SK-N-SH (cell line): ENCODE results near the gene TRIM46. TPM values are rescaled to one million over a fixed set of nuclear protein-coding genes. Genes with fewer than 3 reads are reported as not detected.

Experiments used
- CTCF ChIA-PET: fragments of 300-600, 350-600 bp; formaldehyde crosslinking; extraction: SDS; loops from one replicate; lab custom pipeline; 2021; lab: Yijun Ruan, JAX
- POLR2A ChIA-PET: fragments of 350-600 bp; sonication (Branson Sonifier 250); formaldehyde crosslinking; extraction: SDS; loops from one replicate; lab custom pipeline; 2020; ENCODE audit warnings: antibody characterized with exemption, inconsistent platforms; lab: Yijun Ruan, JAX
- DNase-seq: peaks from one replicate; pipeline ENCODE4 v3.0.0; 2012
- H2AFZ ChIP-seq: fragments of 200-600 bp; sonication (generic); 2 replicates; pipeline ENCODE4 v1.8.1; 2016; ENCODE audit warnings: antibody characterized with exemption, mild to moderate bottlenecking, low read depth
- H3F3A ChIP-seq: fragments of 200-600 bp; sonication (generic); replicated peaks from 2 replicates; pipeline ENCODE3; 2016; ENCODE audit warnings: antibody characterized with exemption, mild to moderate bottlenecking; ENCODE audit not compliant: insufficient read depth
- H3K27ac ChIP-seq, 2 experiments: fragments of 200-500 bp in 1 of 2; fragments of 200-600 bp in 1 of 2; sonication (Bioruptor generic) in 1 of 2; sonication (generic), shearing (Covaris generic) in 1 of 2; 2 replicates each; pipeline versions ENCODE4 v1.5.1 to v1.6.1; 2014 to 2016; ENCODE audit warnings: low read depth in 2 of 2, inconsistent platforms in 1 of 2, low read length in 1 of 2, mild to moderate bottlenecking in 1 of 2, mixed read lengths in 1 of 2
- H3K27me3 ChIP-seq: fragments of 200-600 bp; sonication (generic), shearing (Covaris generic); 2 replicates; pipeline ENCODE4 v1.6.1; 2016; ENCODE audit warnings: mixed run types; ENCODE audit not compliant: insufficient read depth
- H3K36me3 ChIP-seq, 2 experiments: fragments of 200-500 bp in 1 of 2; fragments of 200-600 bp in 1 of 2; sonication (Bioruptor generic) in 1 of 2; sonication (generic) in 1 of 2; replicated peaks in 1 of 2; 2 replicates each; pipeline versions ENCODE3 to v1.5.1; 2014 to 2016; ENCODE audit warnings: low read length in 1 of 2, mild to moderate bottlenecking in 1 of 2; ENCODE audit not compliant: insufficient read depth in 2 of 2, control insufficient read depth in 1 of 2
- H3K4me1 ChIP-seq, 2 experiments: fragments of 200-500 bp in 1 of 2; fragments of 200-600 bp in 1 of 2; sonication (Bioruptor generic) in 1 of 2; sonication (generic), shearing (Covaris generic) in 1 of 2; 2 replicates each; pipeline versions ENCODE4 v1.5.1 to v1.6.1; 2014 to 2016; ENCODE audit warnings: low read depth in 1 of 2, low read length in 1 of 2, mixed run types in 1 of 2; ENCODE audit not compliant: insufficient read depth in 2 of 2, control insufficient read depth in 1 of 2
- H3K4me2 ChIP-seq: fragments of 200-600 bp; sonication (generic), shearing (Covaris generic); 2 replicates; pipeline ENCODE4 v1.6.1; 2017; ENCODE audit warnings: mixed run types
- H3K4me3 ChIP-seq, 2 experiments: fragments of 200-500 bp in 1 of 2; fragments of 200-600 bp in 1 of 2; sonication (Bioruptor generic) in 1 of 2; sonication (generic), shearing (Covaris generic) in 1 of 2; 2 replicates each; pipeline versions ENCODE4 v1.5.1 to v1.8.1; 2014 to 2016; ENCODE audit warnings: low read depth in 2 of 2, inconsistent platforms in 1 of 2, low read length in 1 of 2, mild to moderate bottlenecking in 1 of 2, mixed read lengths in 1 of 2, moderate library complexity in 1 of 2
- H3K79me2 ChIP-seq: fragments of 200-600 bp; sonication (generic); 2 replicates; pipeline ENCODE4 v1.8.1; 2017; ENCODE audit warnings: mild to moderate bottlenecking; ENCODE audit not compliant: insufficient read depth
- H3K9ac ChIP-seq: fragments of 200-600 bp; sonication (generic); 2 replicates; pipeline ENCODE4 v1.6.1; 2017; ENCODE audit warnings: mixed run types
- H3K9me2 ChIP-seq: fragments of 200-600 bp; sonication (generic); 2 replicates; pipeline ENCODE4 v1.6.1; 2017; ENCODE audit warnings: mixed run types
- H3K9me3 ChIP-seq: fragments of 200-600 bp; sonication (generic); 2 replicates; pipeline ENCODE4 v1.6.1; 2017; ENCODE audit warnings: mixed run types, mild to moderate bottlenecking, moderate library complexity
- H4K20me1 ChIP-seq: fragments of 200-600 bp; sonication (generic); 2 replicates; pipeline ENCODE4 v1.6.1; 2017; ENCODE audit warnings: mild to moderate bottlenecking, mixed run types; ENCODE audit not compliant: insufficient read depth
- CHD2 ChIP-seq: fragments of 150-350 bp; IDR thresholded peaks from 2 replicates; pipeline ENCODE4 v1.6.1; 2018; ENCODE audit warnings: low read length; ENCODE audit not compliant: partially characterized antibody
- EP300 ChIP-seq, 2 experiments: IDR thresholded peaks; 2 replicates each; pipeline versions ENCODE4 v1.4.0 to v1.6.1; 2012; ENCODE audit warnings: borderline replicate concordance in 1 of 2, low read depth in 1 of 2, low read length in 1 of 2
- EZH2phosphoT487 ChIP-seq: fragments of 200-600 bp; sonication (generic); IDR thresholded peaks from 2 replicates; pipeline ENCODE4 v1.6.1; 2017; ENCODE audit warnings: low read depth, mixed run types, mild to moderate bottlenecking, antibody characterized with exemption, moderate library complexity, borderline replicate concordance
- IRF3 ChIP-seq: fragments of 150-350 bp; IDR thresholded peaks from 2 replicates; pipeline ENCODE4 v1.6.1; 2016; ENCODE audit warnings: mild to moderate bottlenecking, low read depth, low read length
- MAX ChIP-seq: IDR thresholded peaks from 2 replicates; pipeline ENCODE4 v1.4.0; 2012; ENCODE audit warnings: low read depth
- NFIC ChIP-seq: IDR thresholded peaks from 2 replicates; pipeline ENCODE4 v1.4.0; 2012; ENCODE audit warnings: borderline replicate concordance
- NRF1 ChIP-seq: IDR thresholded peaks from 2 replicates; pipeline ENCODE4 v1.6.1; 2012; ENCODE audit warnings: low read depth, mild to moderate bottlenecking, low read length
- POLR2AphosphoS5 ChIP-seq: IDR thresholded peaks from 2 replicates; pipeline ENCODE4 v1.6.1; 2012; ENCODE audit warnings: low read depth, low read length
- RAD21 ChIP-seq: IDR thresholded peaks from 2 replicates; pipeline ENCODE4 v1.6.1; 2012; ENCODE audit warnings: mild to moderate bottlenecking, low read length
- REST ChIP-seq: IDR thresholded peaks from 2 replicates; pipeline ENCODE4 v1.6.1; 2012; ENCODE audit warnings: mild to moderate bottlenecking, low read depth, low read length, moderate library complexity
- TAF1 ChIP-seq: IDR thresholded peaks from 2 replicates; pipeline ENCODE4 v1.6.1; 2012; ENCODE audit warnings: low read depth, mild to moderate bottlenecking, low read length, moderate library complexity, borderline replicate concordance
- WGBS: methylation state at CpG from one replicate; pipeline ENCODE4 v1.1.6; 2017; ENCODE audit warnings: low lambda C conversion rate; 5-methylcytosine and 5-hydroxymethylcytosine counted together
- polyA plus RNA-seq, 3 experiments: library from polyadenylated mRNA; depleted of rRNA; stranded (reverse); fragments of >200 nt; gene quantifications; 2 replicates each; pipeline ENCODE4 v1.2.3, GENCODE V29; 2012
- TF ChIP-seq, protein P1 (sequence below): fragments of 200-600 bp; sonication (generic); IDR thresholded peaks from 2 replicates; pipeline ENCODE4 v1.6.1; 2017; ENCODE audit warnings: antibody characterized with exemption, mild to moderate bottlenecking, moderate library complexity
- TF ChIP-seq, protein P2 (sequence below): IDR thresholded peaks from 2 replicates; pipeline ENCODE4 v1.4.0; 2012; ENCODE audit warnings: low read depth, borderline replicate concordance

TRIM46 gene
- polyA plus RNA-seq, 1 of the 3 experiments (the other 2 are of a cell fraction): 12.7 TPM

DNA sequence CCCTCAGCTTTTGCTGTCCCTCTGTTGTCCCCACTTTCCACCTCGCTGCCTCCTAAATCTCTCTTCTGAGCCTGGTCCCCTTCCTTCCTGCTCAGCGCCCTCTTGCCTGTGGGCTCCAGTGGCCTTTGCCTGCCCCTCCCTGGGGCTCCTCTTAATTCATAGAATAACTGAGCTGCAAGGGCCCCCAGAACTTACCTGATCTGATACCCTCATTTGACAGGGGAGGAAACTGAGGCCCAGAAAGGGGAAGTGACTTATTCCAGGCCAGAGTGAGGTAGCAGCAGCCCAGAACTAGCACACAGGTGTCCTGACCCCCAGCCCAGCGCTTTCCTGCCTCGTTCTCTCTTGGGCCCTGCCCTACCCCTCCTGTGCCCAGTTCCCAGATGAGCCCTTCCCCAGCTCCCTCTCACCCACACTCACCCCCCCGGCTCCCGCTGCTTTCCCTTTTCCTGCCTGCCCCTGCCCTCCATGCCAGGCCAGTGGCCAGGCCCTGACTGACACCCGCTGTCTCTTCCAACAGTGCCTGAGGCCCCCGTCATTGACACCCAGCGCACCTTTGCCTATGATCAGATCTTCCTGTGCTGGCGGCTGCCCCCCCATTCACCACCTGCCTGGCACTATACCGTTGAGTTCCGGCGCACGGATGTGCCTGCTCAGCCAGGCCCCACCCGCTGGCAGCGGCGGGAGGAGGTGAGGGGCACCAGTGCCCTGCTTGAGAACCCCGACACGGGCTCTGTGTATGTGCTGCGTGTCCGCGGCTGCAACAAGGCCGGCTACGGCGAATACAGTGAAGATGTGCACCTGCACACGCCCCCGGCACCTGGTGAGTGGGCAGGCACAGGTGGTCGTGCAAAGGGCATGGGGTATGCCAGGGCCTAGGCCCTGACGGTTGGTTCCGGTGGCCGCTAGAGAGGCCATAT, 5.7 kb downstream of the TRIM46 start:
- ChIA-PET CTCF (interaction anchor here (0.9 to 9.6 kb wide), 4 partner anchors 11 to 93 kb away, joined by 3 to 203 read pairs (median 7); no protein-coding TSS in a partner anchor), POLR2A (no interaction called here)
- Histone ChIP-seq H4K20me1 (no peaks in the 10 kb centered on the region), H3K79me2 (peaks cover 12% of the 10 kb centered on the region; the same call in 1 of the 2 replicates), H3K27me3 (no peaks in the 10 kb centered on the region), H2AFZ (no peak overlapping the region), H3K4me1 (peaks cover 0 to 30% of the 10 kb centered on the region in 2 experiments; a peak in 2 of 4 replicates), H3K27ac (no peak overlapping the region), H3K36me3 (peaks cover 20 to 49% of the 10 kb centered on the region in 2 experiments), H3K4me3 (no peak overlapping the region), H3K9ac (no peak overlapping the region), H3K4me2 (no peak overlapping the region), H3K9me2 (no peaks in the 10 kb centered on the region), H3K9me3 (no peaks in the 10 kb centered on the region), H3F3A (peaks cover 15% of the 10 kb centered on the region)
- DNase-seq: no peak
- TF ChIP-seq RAD21: no peak
- no peak for TF ChIP-seq POLR2AphosphoS5
- TF ChIP-seq TAF1: no peak
- no peak for TF ChIP-seq EP300 (IDR thresholded peaks at IDR 0.05; ENCODE audit: borderline replicate concordance in 1 of 2, low read depth in 1 of 2, low read length in 1 of 2)
- TF ChIP-seq REST: no peak
- TF ChIP-seq, protein P1, sequence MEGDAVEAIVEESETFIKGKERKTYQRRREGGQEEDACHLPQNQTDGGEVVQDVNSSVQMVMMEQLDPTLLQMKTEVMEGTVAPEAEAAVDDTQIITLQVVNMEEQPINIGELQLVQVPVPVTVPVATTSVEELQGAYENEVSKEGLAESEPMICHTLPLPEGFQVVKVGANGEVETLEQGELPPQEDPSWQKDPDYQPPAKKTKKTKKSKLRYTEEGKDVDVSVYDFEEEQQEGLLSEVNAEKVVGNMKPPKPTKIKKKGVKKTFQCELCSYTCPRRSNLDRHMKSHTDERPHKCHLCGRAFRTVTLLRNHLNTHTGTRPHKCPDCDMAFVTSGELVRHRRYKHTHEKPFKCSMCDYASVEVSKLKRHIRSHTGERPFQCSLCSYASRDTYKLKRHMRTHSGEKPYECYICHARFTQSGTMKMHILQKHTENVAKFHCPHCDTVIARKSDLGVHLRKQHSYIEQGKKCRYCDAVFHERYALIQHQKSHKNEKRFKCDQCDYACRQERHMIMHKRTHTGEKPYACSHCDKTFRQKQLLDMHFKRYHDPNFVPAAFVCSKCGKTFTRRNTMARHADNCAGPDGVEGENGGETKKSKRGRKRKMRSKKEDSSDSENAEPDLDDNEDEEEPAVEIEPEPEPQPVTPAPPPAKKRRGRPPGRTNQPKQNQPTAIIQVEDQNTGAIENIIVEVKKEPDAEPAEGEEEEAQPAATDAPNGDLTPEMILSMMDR: no peak
- no peak for TF ChIP-seq CHD2
- TF ChIP-seq NFIC: no peak
- TF ChIP-seq MAX: no peak
- TF ChIP-seq, protein P2, sequence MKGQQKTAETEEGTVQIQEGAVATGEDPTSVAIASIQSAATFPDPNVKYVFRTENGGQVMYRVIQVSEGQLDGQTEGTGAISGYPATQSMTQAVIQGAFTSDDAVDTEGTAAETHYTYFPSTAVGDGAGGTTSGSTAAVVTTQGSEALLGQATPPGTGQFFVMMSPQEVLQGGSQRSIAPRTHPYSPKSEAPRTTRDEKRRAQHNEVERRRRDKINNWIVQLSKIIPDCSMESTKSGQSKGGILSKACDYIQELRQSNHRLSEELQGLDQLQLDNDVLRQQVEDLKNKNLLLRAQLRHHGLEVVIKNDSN: no peak
- no peak for TF ChIP-seq IRF3
- no peak for TF ChIP-seq NRF1
- TF ChIP-seq EZH2phosphoT487: no peak
- WGBS: 98% methylated on average over 28 of the region's 31 CpGs
